Activated CD8-positive, alpha-beta memory T cell treated with anti-CD3 and anti-CD28 coated beads for 48 hours (primary cell): Measurements from ENCODE around the gene PCK1.

Source experiments
- DNase-seq, 3 experiments: peaks; one replicate each; pipeline ENCODE4 v3.0.0-alpha.2; 2020; ENCODE audit warnings: low read depth in 2 of 3, low spot score in 2 of 3

PCK1 gene

GRCh38 chr20:57587989-57588377 is 27.1 kb downstream of the PCK1 start:
- DNase-seq: no peak

- no peak for DNase-seq
These were observed 27.7 kb downstream of the PCK1 start for GRCh38 chr20:57588596-57588995.

- DNase-seq: no peak
These were observed 28.3 kb downstream of the PCK1 start for GRCh38 chr20:57589123-57589727.

- DNase-seq: no peak
These were observed 29.0 kb downstream of the PCK1 start for GRCh38 chr20:57589728-57590484.

GRCh38 chr20:57590485-57591288 is 29.8 kb downstream of the PCK1 start:
- no peak for DNase-seq

- DNase-seq: no peak
These were observed 30.6 kb downstream of the PCK1 start for GRCh38 chr20:57591289-57592229.

- no peak for DNase-seq
These were observed 31.6 kb downstream of the PCK1 start for GRCh38 chr20:57592263-57593092.

- no peak for DNase-seq
These were observed 32.4 kb downstream of the PCK1 start for GRCh38 chr20:57593134-57593886.

- DNase-seq: peak in 1 of 3 experiments; percentile 50
These were observed 33.4 kb downstream of the PCK1 start for GRCh38 chr20:57594092-57594951.

- DNase-seq: no peak
These were observed 34.4 kb downstream of the PCK1 start for GRCh38 chr20:57595041-57596030.

- DNase-seq: no peak
These were observed 35.4 kb downstream of the PCK1 start for GRCh38 chr20:57596358-57596757.

GRCh38 chr20:57596998-57597939 is 36.4 kb downstream of the PCK1 start:
- peak; percentile 36 to 58 (median 54) for DNase-seq

GRCh38 chr20:57598060-57598459 is 37.1 kb downstream of the PCK1 start:
- no peak for DNase-seq

- no peak for DNase-seq
These were observed 37.6 kb downstream of the PCK1 start for GRCh38 chr20:57598491-57598890.

GRCh38 chr20:57600320-57601210 is 39.7 kb downstream of the PCK1 start:
- no peak for DNase-seq
